Hippocampal formation (tissue), 2 donors: ENCODE results near the gene PAQR4.
"Not testable (repeated sequence)": the region's sequence is repeated elsewhere in the genome, so short reads cannot be mapped to it uniquely, and the experiment has no call there.

Experiments used
- DNase-seq, 2 donors: peaks; one replicate each; lab custom pipeline; 2025; lab: John Stamatoyannopoulos, UW

Gene PAQR4

DNA sequence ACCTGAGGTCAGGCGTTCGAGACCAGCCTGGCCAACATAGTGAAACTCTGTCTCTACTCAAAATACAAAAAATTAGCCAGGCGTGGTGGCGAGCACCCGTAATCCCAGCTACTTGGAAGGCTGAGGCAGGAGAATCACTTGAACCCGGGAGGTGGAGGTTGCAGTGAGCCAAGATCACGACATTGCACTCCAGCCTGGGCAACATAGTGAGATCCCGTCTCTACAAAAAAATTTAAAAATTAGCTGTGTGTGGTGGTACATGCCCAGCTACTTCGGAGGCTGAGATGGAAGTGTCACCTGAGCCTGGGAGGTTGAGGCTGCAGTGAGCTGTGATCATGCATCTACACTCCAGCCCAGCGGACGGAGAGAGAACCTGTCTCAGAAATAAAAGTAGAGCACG, 25.4 kb upstream of the PAQR4 start:
- not testable (repeated sequence) for DNase-seq

DNA sequence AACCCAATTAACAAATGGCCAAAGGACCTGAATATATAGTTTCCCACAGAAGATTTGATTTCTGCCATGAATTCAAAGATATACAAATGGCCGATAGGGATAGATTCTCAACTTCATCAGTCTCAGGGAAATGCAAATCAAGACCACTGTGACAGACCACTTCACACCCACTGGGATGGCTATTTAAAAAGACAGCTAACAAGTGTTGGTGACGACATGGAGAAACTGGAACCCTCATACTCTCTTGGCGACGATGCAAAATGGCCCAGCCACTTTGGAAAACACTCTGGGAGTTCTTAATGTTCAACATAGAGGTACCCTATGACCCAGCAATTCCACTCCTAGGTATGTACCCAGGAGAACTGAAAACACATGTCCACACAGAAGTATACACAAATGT, 22.5 kb upstream of the PAQR4 start:
- no peak for DNase-seq

DNA sequence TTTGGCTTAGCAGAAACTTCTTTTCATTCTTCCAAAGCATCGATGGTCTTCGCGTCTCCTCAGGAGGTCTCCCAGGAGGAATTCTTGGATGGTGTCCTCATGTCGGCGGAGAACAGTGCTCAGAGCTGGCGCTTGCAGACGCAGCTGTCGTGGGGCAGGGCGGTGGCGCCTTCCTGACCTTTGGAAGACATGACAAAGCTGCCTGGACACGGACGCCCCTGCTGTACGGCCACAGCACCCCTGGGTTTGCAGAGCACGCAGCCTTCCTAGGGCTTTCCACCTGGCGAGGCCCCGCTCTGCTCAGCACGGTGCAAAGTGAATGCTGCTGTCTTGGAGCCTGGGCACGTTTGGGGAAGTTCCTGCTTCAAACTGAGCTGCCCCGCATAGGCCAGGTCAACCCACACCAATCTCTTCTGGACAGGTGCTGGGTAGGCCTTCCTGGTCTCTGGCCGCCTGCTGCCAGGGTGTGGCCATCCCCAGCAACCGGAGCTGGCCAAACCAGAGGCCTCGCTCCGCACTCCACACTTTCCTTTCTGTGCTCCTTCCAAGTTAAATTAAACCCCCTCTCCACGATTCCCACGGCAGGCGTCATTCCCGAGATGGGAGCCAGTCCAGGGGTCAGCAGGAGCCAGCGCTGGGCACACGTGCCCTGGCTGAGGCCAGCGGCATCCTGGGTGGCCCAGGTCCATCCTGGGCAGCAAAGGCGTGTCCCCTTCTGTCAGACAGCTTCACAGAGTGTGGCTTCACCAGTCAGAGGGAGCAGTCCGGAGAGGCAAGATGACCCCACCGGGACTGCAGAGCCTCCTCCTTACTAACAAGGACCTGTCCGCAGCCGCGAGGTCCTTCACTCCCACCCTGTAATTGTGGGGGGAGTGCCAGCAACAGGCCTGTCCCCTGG, 20.1 kb upstream of the PAQR4 start:
- DNase-seq, result no peak

DNA sequence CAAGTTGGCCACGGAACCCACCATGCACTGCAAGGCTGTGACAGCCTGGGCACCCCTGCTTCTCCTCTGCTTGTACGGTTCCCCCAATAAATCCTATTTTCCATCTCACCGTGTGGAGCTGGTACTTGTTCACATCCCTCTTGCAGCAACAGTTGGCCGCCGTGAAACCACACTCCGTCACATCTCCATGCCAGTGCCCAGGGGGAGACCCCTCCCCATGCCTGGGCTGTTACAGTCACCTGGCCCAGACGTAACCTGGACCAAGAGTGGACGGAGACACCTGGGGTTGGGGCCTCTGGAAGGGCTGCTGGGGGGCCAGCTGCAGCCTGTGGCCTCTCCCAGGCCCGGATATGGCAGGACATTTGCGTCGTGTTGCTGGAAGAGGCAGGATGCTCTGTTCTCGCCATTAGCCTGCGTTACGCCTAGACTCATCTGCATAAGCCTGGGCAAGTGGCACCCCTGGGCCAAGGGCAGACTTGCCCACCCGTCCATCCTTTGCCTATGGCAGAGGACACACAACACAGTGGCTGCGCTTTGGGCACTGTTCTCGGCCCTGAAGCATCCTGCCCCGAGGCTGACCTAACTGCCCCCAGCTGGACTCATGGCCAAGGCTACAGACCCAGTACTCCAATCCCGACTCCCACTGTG, 19.3 kb upstream of the PAQR4 start:
- DNase-seq, result no peak

DNA sequence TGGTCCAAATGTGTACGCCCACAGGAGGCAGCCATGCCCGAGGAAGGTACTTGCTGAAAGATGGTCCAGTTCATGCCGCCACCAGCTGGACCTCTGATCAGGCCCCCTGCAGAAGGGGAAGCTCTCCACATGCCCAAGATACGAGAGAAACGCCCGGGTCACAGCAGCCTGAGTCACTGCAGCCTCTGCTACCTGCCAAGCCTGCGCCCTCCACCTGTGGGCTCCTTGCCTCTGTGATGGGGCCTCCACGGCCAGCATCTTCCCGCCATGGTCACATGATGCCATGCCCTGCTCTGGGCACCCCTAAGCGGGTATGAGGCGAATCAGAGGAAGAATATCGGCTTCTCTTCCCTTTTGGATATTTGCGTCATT, 18.8 kb upstream of the PAQR4 start:
- DNase-seq, result no peak

DNA sequence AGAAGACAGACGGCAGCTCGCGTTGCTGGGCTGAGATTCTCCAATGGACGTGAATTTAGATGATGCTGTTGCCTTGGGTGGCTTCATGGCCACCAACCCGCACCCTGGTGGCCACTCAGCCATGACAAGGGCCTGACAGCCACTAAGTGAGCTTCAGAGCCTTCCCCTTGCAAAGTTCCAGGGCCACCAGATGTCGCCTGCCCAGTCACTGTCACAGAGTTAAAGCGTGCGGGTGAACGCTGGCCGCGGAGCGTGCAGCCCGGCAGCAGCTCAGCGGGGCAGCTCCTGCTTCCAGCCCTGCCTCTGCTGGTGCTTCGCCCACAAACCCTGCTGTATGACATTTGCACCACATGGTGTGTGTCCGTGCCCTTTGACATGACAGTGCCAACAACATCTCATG, 18.4 kb upstream of the PAQR4 start:
- DNase-seq, result no peak

DNA sequence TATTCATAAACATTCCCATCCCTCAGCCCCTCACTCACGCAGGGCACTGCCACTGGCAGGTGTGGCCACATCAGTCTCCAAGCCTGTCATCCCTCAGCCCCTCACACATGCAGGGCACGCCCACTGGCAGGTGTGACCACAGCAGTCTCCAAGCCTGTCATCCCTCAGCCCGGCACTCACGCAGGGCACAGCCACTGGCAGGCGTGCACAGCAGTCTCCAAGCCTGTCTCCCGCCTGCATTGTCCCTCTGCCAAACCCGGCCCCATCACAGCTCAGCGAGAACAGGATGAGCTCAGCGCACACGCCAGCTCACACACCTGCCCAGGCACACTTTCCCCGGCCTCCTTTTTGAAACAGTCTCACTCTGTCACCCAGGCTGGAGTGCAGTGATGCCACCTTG, 16.5 kb upstream of the PAQR4 start:
- DNase-seq, result no peak

DNA sequence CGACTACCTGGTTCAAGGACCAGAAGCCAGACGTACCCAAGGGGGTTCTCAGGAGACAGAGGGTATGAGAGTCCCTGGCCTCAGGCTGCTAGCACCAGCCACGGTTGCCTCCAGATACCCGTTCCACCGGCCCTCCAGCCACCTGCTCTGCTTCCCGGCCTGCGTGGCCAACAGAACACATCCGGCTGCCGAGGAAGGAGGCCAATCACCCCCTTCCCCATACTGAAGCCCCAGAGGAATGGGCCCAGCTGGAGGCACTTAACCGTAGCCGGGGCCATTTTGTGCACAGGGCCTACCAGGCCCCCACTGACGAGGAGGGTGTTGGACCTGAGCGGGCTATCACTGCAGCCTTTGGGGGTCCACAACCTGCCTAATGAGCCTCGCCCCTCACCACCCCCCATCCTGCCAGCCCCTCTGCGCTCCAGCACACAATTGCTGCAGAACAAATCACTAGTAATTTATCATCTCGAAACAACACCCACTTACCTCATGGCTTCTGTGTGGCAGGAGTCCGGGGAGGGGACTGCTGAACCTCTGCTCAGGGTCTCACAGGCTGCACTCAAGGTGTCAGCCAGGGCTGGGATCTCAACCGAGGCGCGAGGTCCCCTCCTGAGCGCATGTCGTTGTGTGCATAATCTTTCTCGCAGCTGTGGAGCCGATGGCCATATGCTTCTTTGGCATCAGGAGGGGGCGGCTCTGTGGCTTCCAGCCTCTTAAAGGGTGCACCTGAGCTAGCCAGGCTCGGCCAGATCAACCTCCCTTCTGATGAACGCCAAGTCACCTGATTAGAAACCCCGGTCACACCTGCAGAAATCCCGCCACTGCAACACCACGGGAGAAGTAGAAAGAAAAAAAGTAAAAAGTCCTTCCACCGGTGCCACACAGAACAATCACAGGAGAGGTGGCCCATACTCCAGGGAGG, 15.2 kb upstream of the PAQR4 start:
- no peak for DNase-seq

DNA sequence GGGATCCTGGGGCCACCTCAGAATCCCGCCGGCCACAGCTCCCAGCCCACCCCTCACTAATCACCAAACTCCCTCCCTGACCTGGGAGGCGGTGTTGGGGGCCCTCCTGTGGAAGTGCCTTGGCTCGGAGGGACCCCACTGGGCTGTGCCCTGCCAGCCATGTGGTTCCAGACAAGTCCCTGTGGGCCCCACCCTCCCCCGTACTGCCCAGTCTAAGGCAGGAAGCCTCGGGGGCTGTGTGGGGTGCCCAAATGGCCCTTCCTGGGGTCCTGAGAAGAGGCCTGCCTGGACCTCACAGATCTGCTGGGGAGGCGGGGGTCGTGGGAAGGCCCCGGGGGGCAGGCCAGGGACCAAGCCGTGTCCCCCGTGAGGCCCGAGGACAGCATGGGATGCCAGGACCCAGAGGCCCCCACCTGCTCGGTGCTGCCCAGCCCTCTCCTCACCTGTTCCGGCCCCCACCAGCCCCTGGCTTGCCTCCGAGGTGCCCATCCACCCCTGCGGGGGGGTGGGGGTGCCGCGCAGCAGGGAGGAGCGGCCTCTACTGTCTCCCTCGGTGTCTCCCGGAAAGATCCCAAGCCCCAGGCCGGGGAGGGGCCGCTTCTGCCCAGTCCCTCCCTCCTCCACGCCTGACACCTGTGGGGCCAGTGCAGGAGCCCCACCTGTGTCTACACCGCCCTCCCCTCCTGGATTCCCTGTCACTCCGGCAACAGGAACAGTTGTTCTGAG, 14.3 kb upstream of the PAQR4 start:
- DNase-seq, result no peak

DNA sequence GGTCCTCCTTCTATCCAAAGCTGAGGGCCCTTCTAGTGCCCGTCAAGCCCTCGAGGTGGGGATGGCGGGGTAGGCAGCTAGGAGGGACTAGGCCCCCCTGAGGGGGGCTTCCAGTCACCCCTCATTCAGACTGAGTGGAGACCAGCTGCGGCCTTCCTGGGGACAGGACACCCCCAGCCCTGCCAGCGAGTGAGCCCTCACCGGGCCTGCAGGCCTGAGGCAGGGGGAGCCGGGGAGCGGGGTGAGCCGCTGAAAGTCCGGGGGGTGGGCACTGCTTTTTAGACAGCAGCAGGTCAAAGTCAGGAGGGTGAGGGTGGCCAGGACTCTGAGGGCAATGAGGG, 13.7 kb upstream of the PAQR4 start:
- no peak for DNase-seq

DNA sequence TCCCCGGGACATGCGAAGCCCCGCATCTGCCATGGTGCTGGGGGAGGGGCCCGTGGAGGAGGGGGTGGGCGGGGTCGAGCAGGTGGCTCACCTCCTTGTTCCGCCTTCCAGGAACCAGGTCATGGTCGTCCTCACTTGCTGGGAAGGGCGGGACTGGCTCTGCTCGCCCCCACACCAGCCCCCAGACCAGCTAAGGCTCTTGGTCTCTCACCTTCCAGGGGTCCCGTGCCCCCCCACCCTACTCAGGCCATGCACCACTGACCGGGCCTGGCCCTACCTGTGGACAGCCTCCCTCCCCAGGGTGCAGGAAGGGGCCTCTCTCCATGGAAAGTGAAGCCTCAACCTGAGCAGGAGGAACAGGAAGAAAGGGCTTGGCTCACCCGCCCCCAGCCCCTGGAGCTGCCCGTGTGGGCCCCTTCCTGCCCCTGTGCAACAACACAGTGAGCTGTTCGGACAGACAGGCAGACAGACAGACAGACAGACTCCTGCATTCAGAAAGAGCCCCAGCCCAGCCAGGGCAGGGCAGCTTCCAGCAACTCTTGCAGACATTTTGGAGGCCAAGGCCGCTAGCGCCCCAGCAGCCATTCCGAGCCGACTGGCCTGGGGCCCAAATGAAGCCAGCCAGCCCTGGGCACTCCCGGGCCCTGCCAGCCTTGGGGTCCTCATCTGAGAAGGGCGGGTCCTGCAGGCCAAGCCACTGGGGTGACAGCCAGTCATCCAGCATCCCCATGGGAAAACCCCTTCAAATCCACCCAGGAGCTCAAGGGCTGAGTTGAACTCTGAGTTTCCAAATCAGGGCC, 13.2 kb upstream of the PAQR4 start:
- no peak for DNase-seq

DNA sequence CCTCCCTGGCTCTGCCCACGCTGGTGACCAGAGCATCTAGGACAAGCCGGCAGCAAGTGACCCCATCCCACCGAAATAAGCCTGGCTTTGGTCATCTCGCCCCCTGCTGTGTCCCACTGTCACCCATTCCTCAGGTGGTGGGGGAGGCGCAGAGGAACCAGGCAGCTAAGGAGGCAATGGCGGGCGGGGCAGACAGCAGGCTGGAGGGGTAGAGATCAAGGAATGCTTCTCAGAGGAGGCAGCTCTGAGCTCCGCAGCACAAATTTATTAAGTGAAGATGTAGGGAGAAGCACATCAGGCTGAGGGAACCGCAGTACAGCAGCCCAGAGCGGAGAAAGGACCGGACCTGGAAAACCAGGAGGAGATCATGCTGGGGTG, 12.6 kb upstream of the PAQR4 start:
- DNase-seq, result no peak

DNA sequence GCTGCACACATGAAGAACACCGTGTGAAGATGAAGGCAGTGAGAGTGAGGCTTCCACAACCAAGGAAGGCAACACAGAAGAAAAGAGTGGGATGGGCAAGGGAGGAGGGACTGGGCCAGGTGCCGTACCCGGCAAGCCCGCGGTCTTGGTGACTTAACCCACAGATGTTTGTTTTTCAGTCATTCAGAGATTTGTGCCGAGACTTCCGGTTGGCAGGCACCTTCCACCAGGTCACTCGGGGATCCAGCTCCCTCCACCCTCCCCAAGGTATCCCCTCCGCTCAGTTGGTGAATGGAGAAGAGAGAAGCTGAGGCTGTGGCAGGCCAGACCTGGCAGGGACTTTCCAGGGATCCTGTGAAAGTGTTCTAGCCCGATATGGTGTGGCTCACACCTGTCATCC, 9.9 kb upstream of the PAQR4 start:
- DNase-seq, result no peak

DNA sequence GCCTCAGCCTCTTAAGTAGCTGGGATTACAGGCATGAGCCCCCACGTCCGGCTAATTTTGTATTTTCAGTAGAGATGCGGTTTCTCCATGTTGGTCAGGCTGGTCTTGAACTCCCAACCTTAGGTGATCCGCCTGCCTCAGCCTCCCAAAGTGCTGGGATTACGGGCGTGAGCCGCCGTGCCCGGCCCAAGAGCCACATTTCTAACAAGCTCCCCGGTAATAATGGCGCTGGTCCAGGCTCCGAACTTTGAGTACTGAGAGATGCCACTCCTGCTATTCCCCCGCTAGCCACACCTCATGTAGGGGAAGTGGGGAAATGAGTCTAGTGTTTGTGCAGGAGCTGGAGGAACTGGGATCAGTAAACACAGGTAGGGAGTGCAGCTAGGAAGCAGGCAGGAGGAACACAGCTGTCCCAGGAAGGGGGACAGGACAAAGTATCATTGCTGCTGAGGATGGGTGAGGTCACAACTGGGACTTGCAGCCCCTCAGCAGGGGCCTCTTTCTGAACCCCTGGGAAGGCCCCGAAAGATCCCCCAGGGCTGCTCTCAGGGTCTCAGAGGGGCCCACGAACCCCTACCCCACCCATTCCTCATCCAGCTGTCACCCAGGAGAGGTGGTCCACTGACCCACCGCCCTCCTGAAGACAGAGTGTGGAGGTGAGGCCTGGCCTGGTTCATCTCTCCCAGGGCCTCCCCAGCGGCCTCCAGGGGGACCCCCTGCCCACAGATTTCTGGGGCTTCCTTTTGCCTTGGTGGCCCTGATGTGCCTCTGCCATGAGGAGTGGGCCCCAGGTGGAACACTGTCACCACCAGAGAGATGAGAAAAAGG, 8.8 kb upstream of the PAQR4 start:
- no peak for DNase-seq

DNA sequence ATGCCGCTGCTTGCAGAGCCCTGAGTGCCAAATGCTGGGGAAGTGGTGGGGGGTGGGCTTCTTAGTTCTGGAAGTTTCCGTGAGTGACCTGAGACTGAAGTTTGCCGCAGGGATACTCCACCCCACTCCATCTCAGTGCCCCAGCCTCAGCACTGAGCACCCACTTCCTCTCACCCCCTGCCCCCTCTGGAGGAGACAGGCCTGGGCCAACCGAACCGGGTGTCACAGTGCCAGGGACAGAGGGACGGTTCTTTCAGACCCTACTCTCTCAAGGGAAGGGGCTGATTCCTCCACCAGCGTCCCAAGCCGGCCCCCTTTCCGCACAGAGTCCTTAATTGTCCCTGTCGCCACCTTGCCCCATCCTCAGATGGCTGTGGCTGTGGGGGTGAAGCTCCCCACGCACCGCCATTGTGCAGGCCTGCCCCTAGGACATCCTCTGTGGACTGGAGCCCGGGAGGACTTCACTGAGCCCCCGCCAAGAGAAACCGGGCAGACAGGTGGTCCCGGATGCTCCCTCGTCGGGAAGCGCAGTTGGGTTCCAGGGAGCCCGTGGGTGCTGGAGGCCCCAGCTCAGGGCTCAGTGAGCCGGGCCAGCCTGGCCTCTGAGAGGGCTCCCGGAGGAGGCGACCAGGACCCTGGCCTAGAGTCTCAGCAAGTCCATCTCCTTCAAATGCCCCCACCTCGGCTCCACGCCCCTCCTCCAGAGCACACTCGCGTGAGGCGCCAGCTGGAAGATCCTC, 6.6 kb upstream of the PAQR4 start:
- DNase-seq, result no peak

DNA sequence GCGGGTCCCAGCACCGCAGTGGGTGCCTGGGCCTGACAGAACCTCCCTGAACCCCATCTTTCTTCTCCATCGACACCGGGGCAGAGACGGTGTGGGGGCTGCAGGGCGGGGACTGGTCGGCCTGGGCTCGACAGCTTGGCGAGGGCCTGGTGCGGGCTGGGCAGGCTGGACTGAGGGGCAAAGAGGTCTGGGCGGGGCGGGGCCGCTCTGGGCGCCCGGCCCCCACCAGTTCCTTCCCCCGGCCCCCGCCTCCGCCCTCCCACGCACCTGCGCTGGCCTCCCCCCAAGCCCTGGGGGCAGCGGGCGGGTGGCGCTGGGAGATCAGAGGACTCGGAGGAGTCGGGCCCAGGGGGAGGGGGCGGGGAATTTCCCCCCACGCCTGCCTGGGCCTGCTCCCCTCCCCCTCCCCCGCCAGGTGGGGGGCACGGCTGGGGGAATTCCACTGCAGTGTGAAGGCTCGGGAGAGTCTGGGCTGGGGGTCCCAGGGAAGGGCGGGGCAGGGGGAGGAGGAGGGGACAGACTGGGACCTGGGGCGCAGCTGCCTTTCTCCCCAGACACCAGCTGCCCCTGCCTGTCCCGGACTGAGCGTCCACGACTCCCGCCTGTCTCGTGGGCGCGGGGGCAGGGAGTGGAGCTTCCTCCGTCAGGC, 6.0 kb upstream of the PAQR4 start:
- no peak for DNase-seq

DNA sequence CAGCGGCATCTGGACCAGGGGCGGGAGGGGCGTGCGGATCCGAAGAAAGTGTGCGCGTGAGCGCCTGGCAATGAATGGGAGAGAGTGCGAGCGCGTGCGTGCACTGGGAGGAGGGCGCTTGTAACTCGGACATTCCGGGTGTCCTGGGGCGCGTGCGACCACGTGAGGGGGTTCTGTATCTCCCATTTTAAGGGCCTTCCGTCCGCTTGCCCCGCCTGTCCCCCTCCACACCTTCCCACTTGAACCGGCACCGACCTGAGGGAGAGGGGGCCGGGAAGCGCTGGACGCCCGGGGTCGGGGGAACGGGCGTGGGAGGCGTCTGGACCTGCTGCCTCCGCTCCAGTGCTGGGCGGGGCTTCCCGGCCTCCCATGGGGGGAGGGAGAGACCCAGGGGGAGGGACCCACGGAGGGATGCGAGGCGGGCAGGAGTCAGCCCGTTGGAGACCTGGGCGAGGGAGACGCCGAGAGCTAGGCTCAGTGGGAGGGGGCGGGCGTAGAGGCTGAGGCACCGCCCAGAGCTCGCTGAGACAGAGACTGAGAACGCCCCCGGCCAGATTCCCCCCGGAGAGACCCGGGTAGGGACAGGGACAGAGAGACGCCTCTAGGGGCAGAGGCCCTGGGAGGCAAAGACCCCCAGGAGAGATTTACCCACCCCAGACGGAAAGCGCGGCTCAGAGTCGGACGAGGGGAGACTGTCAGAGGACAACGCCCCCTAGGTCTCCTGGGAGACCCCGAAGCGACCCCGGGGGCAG, 5.2 kb upstream of the PAQR4 start, which contains the start of gene KREMEN2:
TSS of gene KREMEN2 (plus strand) at position 553 of the 752 bp plus-strand sequence. CDS start 246 bp downstream, outside the sequence.
- DNase-seq, result no peak
